ENCODE results near the gene BMP10.
"Not testable (repeated sequence)": the region's sequence is repeated elsewhere in the genome, so short reads cannot be mapped to it uniquely, and the experiment has no call there.

The BMP10 gene

GRCh38 chr2:68871159-68871764 lies at the start of gene BMP10:
Gene BMP10 (minus strand): TSS chr2:68871397. CDS start chr2:68871358, 39 bp downstream.
- no peak for DNase-seq (ENCODE audit: low read depth, low spot score)

DNA sequence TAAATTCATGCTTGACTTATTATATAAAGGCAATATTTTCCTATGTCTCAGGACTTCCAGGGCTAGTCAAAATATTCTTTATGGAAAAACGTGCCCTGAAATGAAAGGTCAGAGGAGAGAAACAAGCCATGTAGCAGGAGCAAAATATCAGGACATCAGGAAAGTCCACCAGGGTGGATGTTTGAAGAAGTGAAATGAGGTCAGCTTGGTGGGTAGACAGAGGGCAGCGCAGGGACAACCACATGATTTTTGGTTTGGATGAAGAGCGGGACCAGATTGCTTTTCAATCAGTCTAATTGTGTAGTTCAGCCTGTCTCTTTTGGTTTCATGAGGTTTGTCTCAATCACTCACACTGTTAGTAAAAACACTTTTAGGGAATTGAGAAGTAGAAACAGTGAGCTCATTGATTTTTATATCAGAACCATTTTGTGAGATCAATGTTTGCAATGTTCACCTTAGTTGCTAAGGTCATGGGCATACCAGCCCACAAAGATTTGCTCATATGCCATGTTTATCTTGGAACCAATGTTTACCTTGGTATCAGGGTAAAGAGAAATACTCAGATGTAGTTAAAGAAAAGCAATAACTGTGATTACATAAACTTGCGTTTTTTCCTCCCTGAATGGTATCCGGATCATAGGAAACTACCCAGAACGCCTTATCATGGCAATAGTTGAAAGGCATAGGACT lies 49.4 kb upstream of the BMP10 start:
- DNase-seq (ENCODE audit: low read depth, low spot score), result no peak

- no peak for DNase-seq (ENCODE audit: low read depth, low spot score)
Measured at GRCh38 chr2:68918497-68918896, 47.3 kb upstream of the BMP10 start.

DNA sequence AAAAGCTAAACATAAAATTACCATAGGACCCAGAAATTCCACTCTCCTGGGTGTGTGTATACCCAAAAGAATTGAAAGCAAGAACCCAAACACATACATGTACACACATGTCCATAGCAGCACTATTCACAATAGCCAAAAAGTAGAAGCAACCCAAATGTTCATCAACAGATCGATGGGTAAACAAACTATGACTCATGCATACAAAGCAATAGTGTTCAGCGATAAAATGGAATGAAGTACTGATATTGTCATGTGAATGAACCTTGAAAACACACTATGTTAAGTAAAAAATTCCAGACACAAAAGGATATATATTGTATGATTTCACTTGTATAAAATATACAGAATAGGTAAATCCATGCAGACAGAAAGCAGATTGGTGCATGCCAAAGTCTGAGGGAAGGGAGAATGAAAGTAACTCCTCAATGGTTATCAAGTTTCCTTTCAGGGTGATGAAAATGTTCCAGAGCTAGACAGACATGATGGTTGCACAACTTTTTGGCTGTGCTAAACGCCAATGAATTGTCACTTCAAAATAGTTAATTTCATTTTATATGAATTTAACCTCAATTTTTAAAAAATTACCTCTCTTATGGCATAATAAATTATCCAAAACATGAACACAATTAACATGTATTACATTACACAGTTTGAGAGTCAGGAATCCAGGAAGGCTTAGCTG lies 46.0 kb upstream of the BMP10 start:
- no peak for DNase-seq (ENCODE audit: low read depth, low spot score)

DNA sequence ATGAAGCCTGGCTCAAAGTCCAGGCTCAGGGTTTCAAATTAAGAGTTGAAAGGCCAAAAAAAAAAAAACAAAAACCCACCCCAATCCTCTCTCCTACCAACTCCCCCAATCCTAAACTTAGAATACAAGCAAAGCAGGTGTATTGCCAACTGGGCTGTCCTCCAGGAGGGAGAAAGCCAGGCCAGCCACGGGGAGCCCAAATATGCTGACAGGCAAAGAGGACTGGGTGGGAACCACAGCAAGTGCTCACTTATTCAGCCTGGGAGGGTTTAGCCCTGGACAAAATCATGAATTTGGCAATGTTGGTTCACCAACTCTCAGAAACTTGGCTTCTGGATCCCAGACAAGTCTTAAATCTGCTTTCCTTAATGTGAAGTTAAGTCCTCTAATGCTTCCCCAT lies 45.0 kb upstream of the BMP10 start:
- no peak for DNase-seq (ENCODE audit: low read depth, low spot score)

GRCh38 chr2:68915393-68915792 lies 44.2 kb upstream of the BMP10 start:
- no peak for DNase-seq (ENCODE audit: low read depth, low spot score)

- no peak for DNase-seq (ENCODE audit: low read depth, low spot score)
Measured at GRCh38 chr2:68913359-68913758, 42.2 kb upstream of the BMP10 start.

GRCh38 chr2:68912732-68913131 lies 41.5 kb upstream of the BMP10 start:
- DNase-seq (ENCODE audit: low read depth, low spot score), result no peak

DNA sequence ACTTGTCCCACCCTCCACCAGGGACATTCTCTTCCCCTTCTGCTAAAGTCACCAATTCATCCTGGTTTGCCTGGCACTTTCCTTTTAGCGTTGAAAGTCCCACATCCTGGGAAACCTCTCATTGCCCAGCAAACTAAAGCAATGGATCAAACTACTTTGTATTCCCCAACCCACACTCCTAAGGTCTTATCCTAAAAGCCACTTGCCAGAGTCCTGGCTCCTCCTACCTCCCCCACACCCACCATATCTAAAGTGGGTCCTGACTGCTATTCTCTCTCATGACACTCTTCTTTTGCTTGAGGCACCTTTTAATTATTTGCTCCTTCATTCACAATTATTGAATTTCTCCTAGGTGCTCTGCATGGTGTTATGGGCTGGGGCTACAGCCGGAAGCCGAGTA lies 40.9 kb upstream of the BMP10 start:
- DNase-seq (ENCODE audit: low read depth, low spot score), result no peak

GRCh38 chr2:68911709-68912108 lies 40.5 kb upstream of the BMP10 start:
- no peak for DNase-seq (ENCODE audit: low read depth, low spot score)

- no peak for DNase-seq (ENCODE audit: low read depth, low spot score)
Measured at GRCh38 chr2:68911246-68911645, 40.0 kb upstream of the BMP10 start.

GRCh38 chr2:68909793-68910674 lies 38.8 kb upstream of the BMP10 start:
- DNase-seq (ENCODE audit: low read depth, low spot score), result peak; percentile 61

GRCh38 chr2:68908392-68908970 lies 37.3 kb upstream of the BMP10 start:
- DNase-seq (ENCODE audit: low read depth, low spot score), result peak; percentile 75

DNA sequence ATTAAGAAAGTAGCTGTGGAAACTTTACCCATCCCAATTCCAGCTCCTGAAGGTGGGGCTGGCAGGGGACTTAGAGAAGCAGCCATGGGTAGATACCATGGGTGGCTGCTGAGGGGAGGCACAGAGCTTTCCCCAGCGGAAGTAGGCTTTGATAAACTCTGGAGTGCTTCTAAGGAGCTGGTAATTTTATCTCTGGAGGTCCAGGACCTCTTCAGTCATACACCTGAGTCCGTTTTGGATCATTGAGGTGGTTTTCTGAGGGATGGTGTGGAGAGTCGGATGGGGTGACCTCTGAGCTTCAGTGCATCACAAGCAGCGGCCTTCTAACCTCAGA lies 36.7 kb upstream of the BMP10 start:
- no peak for DNase-seq (ENCODE audit: low read depth, low spot score)

- DNase-seq (ENCODE audit: low read depth, low spot score), result no peak
Measured at GRCh38 chr2:68907232-68907919, 36.2 kb upstream of the BMP10 start.

- DNase-seq (ENCODE audit: low read depth, low spot score), result no peak
Measured at GRCh38 chr2:68906716-68907115, 35.5 kb upstream of the BMP10 start.

DNA sequence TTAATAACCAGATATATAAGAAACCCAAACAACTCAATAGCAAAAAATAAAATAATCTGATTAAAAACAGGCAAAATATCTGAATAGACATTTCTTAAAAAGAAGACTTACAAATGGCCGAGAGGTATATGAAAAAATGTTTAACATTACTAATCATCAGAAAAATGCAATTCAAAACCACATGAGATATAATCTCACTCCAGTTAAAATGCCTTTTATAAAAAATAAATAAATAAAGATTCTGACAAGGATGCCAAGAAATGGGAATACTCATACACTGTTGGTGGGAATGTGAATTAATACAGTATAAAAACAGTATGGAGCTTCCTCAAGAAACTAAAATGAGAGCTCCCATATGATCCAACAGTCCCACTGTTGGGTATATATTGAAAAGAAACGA lies 33.9 kb upstream of the BMP10 start:
- DNase-seq (ENCODE audit: low read depth, low spot score), result no peak

DNA sequence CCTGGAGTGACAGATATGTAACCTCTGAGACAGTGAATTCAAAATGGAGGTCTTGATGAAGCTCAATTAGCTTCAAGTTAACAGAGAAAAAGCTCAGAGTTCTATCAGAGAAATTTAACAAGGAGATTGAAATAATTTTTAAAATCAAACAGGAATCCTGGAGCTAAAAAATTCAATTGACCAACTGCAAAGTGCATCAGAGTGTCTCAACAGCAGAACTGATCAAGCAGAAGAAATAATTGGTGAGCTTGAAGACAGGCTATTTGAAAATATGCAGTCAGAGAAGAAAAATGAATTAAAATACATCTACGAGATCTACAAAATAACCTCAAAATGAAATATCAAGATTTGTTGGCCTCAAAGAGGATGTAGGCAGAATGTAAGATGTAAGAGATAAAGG lies 30.4 kb upstream of the BMP10 start:
- DNase-seq (ENCODE audit: low read depth, low spot score), result no peak

DNA sequence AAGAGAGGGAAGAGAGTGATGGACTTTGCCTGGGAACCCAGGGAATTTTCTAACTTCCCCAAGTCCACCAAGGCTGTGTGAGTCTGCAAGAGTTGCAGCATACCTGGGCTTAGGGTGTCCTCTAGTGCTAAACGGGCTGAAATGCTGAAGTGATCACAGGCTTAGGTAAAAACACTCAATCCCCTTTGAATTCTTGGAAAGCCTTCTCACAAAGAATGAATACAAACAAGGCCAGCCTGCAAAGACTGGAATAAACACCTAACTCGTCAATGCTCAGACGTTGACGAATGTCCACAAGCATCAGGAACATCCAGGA lies 30.0 kb upstream of the BMP10 start:
- no peak for DNase-seq (ENCODE audit: low read depth, low spot score)

DNA sequence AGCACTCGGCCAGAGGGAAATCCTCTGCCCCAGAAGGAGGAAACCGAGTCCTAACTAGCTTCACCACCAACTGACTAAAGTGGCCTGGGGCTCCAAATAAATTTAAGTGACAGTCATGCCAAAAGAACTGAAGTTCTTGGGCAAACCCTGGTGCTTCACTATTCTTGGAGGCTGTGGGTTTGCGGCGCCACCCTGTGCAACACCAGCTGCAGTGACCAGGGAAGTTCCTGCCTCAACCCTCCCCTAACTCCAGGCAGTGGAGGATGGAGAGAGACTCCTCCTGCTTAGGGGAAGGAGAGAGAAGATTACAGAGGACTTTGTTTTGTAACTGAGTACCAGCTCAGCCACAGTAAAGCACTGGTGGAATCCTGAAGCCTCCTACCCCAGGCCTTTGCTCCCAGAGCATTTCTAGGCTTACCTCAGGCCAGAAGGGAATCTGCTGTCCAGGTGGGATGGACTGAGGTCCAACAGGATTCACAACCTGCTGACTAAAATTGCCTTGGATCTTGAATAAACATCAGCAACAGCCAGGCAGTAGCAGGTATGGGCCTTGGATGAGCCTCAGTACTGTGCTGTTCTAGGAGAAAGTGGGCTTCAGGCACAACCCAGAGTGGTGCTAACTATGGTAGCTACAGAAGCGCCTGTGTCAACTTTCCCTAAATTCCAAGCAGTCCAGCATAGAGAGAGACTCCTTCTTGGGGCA lies 29.4 kb upstream of the BMP10 start:
- no peak for DNase-seq (ENCODE audit: low read depth, low spot score)

DNA sequence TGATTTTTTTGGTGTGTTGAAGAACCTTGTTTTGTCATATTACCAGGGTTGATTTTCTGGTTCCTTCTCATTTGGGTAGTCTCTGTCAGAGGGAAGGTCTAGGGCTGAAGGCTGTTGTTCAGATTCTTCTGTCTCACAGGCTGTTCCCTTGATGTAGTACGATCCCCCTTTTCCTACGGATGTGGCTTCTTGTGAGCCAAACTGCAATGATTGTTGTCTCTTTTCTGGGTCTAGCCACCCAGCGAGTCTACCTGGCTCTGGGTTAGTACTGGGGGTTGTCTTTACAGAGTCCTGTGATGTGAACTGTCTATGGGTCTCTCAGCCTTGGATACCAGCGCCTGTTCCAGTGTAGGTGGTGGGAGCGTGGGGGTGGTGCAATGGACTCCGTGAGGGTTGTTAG lies 24.8 kb upstream of the BMP10 start:
- DNase-seq (ENCODE audit: low read depth, low spot score), result not testable (repeated sequence)
